Measurements from ENCODE around the gene ATP6V1F. TPM values are rescaled to one million over a fixed set of nuclear protein-coding genes. Genes with fewer than 3 reads are reported as not detected.

The ATP6V1F gene
- total RNA-seq, 1 experiment from 2014 or later: 149 TPM

GRCh38 chr7:128848289-128849155, 14.1 kb upstream of the ATP6V1F start:
- H2AFZ ChIP-seq (ENCODE audit: low read depth, low read length, poor library complexity, severe bottlenecking): no peak overlapping the region
- BruUV-seq (replicated peaks): no TSS peak
- H3K36me3 ChIP-seq (ENCODE audit: control insufficient read depth in 1 of 2, insufficient read depth in 2 of 2, low read length in 2 of 2): peaks cover 2 to 9% of the 10 kb centered on the region in 2 experiments; a peak in 1 of 4 replicates
- DNase-seq (ENCODE audit: low read depth, low spot score) (no peak), ATAC-seq (no peak)
- no peak overlapping the region for H3K27ac ChIP-seq (ENCODE audit: low read depth, low read length)
- POLR2A ChIA-PET: no interaction called here
- H3K27me3 ChIP-seq (ENCODE audit: insufficient read depth, low read length): no peaks in the 10 kb centered on the region
- H4K20me1 ChIP-seq (ENCODE audit: insufficient read depth): no peaks in the 10 kb centered on the region
- TF ChIP-seq JUND (IDR thresholded peaks at IDR 0.05): no peak
- TF ChIP-seq SP1 (IDR thresholded peaks at IDR 0.05; ENCODE audit: low read depth): no peak
- TF ChIP-seq ZFX (IDR thresholded peaks at IDR 0.05): no peak
- no peak for TF ChIP-seq MAX (IDR thresholded peaks at IDR 0.05)
- TF ChIP-seq POLR2AphosphoS5 (IDR thresholded peaks at IDR 0.05; ENCODE audit: low read depth, low read length): no peak
- TF ChIP-seq FOSL1 (IDR thresholded peaks at IDR 0.05; ENCODE audit: low read depth): no peak
- no peak for TF ChIP-seq ZBTB33 (IDR thresholded peaks at IDR 0.05; ENCODE audit: extremely low read depth, insufficient replicate concordance, low read length)
- no peak for TF ChIP-seq YY1 (IDR thresholded peaks at IDR 0.05; ENCODE audit: extremely low read depth, insufficient replicate concordance, low read depth, low read length)
- no peak for TF ChIP-seq CTCF (IDR thresholded peaks at IDR 0.05 in 2 of 3, conservative IDR thresholded peaks at IDR 0.05 in 1 of 3; ENCODE audit: borderline replicate concordance in 1 of 3, insufficient read depth in 1 of 3, low read depth in 2 of 3, low read length in 2 of 3)
- TF ChIP-seq POLR2A (IDR thresholded peaks at IDR 0.05; ENCODE audit: borderline replicate concordance, extremely low read depth, insufficient read depth, insufficient read length): no peak
- no peak for TF ChIP-seq EZH2phosphoT487 (IDR thresholded peaks at IDR 0.05; ENCODE audit: borderline replicate concordance)
- TF ChIP-seq ATF3 (IDR thresholded peaks at IDR 0.05): no peak
- TF ChIP-seq ZNF274 (IDR thresholded peaks at IDR 0.05; ENCODE audit: low read depth, low read length): no peak
- TF ChIP-seq CBX3 (IDR thresholded peaks at IDR 0.05; ENCODE audit: low read depth): no peak
- no peak for TF ChIP-seq CEBPB (IDR thresholded peaks at IDR 0.05; ENCODE audit: low read depth)
- no peak for TF ChIP-seq TCF7L2 (IDR thresholded peaks at IDR 0.05; ENCODE audit: borderline replicate concordance, extremely low read depth, insufficient read depth, insufficient read length)
- no peak for TF ChIP-seq RAD21 (IDR thresholded peaks at IDR 0.05; ENCODE audit: low read depth)
- TF ChIP-seq EZH2 (IDR thresholded peaks at IDR 0.05): no peak
- no peak overlapping the region for H3K4me3 ChIP-seq (replicated peaks in 1 of 2; ENCODE audit: low read depth in 1 of 2, low read length in 2 of 2)
- H3K9me3 ChIP-seq (ENCODE audit: control insufficient read depth in 1 of 2, insufficient read depth in 1 of 2, low read depth in 1 of 2, low read length in 2 of 2): no peaks in the 10 kb centered on the region
- no peak overlapping the region for H3K9ac ChIP-seq (ENCODE audit: low read length)
- H3K79me2 ChIP-seq (ENCODE audit: insufficient read depth, low read length): no peaks in the 10 kb centered on the region
- no peaks in the 10 kb centered on the region for H3K4me1 ChIP-seq (ENCODE audit: control insufficient read depth in 1 of 2, insufficient read depth in 2 of 2, low read length in 2 of 2)
- intact Hi-C loops (cut with micrococcal nuclease): no loop called here
- no peaks in the 10 kb centered on the region for H3K9me2 ChIP-seq (ENCODE audit: insufficient read depth)
- CTCF ChIA-PET: no interaction called here
- RAD21 ChIA-PET (ENCODE audit: low non-redundant PET in 1 of 2, low total read pairs in 2 of 2, uncharacterized antibody in 2 of 2, unreplicated experiment in 2 of 2): no interaction called here
- no peak overlapping the region for H3K4me2 ChIP-seq (ENCODE audit: low read length)
